ENCODE data around the gene CEP126. TPM values are rescaled to one million over a fixed set of nuclear protein-coding genes. Genes with fewer than 3 reads are reported as not detected.
"Not testable (repeated sequence)": the region's sequence is repeated elsewhere in the genome, so short reads cannot be mapped to it uniquely, and the experiment has no call there.

Gene CEP126
- total RNA-seq, 4 donors from 2014 or later: 4.3 to 11.7 (median 9.6) TPM

- H3K4me3 ChIP-seq: no peak overlapping the region
- 86 to 100% methylated on average over 1 to 2 of the region's 2 CpGs for WGBS, 2 donors (ENCODE audit: low coverage in 1 of 2)
These were observed 72.6 kb downstream of the CEP126 start for GRCh38 chr11:101987370-101987769.

GRCh38 chr11:101993172-101993571 is 78.4 kb downstream of the CEP126 start:
- no peaks in the 10 kb centered on the region for H3K9me3 ChIP-seq
- no peak for ATAC-seq
- H3K27ac ChIP-seq: no peak overlapping the region
- TF ChIP-seq CTCF (IDR thresholded peaks at IDR 0.05) (no peak), EP300 (IDR thresholded peaks at IDR 0.05) (no peak), POLR2A (IDR thresholded peaks at IDR 0.05) (no peak), POLR2AphosphoS5 (IDR thresholded peaks at IDR 0.05) (no peak)
- no peaks in the 10 kb centered on the region for H3K4me1 ChIP-seq
- 87 to 89% methylated on average over 1 to 4 of the region's 4 CpGs for WGBS, 2 donors (ENCODE audit: low coverage in 1 of 2)
- H3K4me3 ChIP-seq: no peak overlapping the region
- H3K27me3 ChIP-seq: no peaks in the 10 kb centered on the region
- H3K36me3 ChIP-seq: peaks cover 0 to 61% of the 10 kb centered on the region in 2 donors

More at GRCh38 chr11:101987370-101987769, 72.6 kb downstream of the CEP126 start:
- TF ChIP-seq CTCF (IDR thresholded peaks at IDR 0.05) (no peak), POLR2A (IDR thresholded peaks at IDR 0.05) (no peak)
- no peaks in the 10 kb centered on the region for H3K4me1 ChIP-seq
- H3K9me3 ChIP-seq: no peaks in the 10 kb centered on the region
- H3K36me3 ChIP-seq: peaks cover 0 to 37% of the 10 kb centered on the region in 2 donors
- no peak for ATAC-seq
- no peaks in the 10 kb centered on the region for H3K27me3 ChIP-seq
- no peak overlapping the region for H3K27ac ChIP-seq

GRCh38 chr11:101994052-101994469 is 79.3 kb downstream of the CEP126 start:
- peaks cover 0 to 62% of the 10 kb centered on the region in 2 donors for H3K36me3 ChIP-seq
- ATAC-seq, H3K27me3 ChIP-seq, H3K4me3 ChIP-seq, H3K9me3 ChIP-seq, H3K4me1 ChIP-seq, H3K27ac ChIP-seq: not testable (repeated sequence)
- WGBS, 2 donors (ENCODE audit: low coverage in 1 of 2): 100% methylated on average over 2 of the region's 2 CpGs; no CpG with 5 or more reads in 1 of the 2 donors

GRCh38 chr11:101996111-101996510 is 81.3 kb downstream of the CEP126 start:
- no peak for ATAC-seq
- Histone ChIP-seq H3K4me1 (no peaks in the 10 kb centered on the region), H3K9me3 (no peaks in the 10 kb centered on the region), H3K36me3 (peaks cover 0 to 45% of the 10 kb centered on the region in 2 donors), H3K27ac (no peak overlapping the region), H3K27me3 (no peaks in the 10 kb centered on the region), H3K4me3 (no peak overlapping the region)
- TF ChIP-seq POLR2AphosphoS5 (IDR thresholded peaks at IDR 0.05): no peak
- no peak for TF ChIP-seq CTCF (IDR thresholded peaks at IDR 0.05)
- TF ChIP-seq POLR2A (IDR thresholded peaks at IDR 0.05): no peak
- no peak for TF ChIP-seq EP300 (IDR thresholded peaks at IDR 0.05)
- WGBS, 2 donors (ENCODE audit: low coverage in 1 of 2): 80 to 94% methylated on average over 2 to 4 of the region's 4 CpGs

GRCh38 chr11:102001657-102002338 is 87.0 kb downstream of the CEP126 start:
- no peak overlapping the region for H3K4me3 ChIP-seq
- no peak for TF ChIP-seq POLR2AphosphoS5 (IDR thresholded peaks at IDR 0.05)
- no peak for TF ChIP-seq POLR2A (IDR thresholded peaks at IDR 0.05)
- no peak for TF ChIP-seq CTCF (IDR thresholded peaks at IDR 0.05)
- no peak for TF ChIP-seq EP300 (IDR thresholded peaks at IDR 0.05)
- 92% methylated on average over 3 of the region's 3 CpGs for WGBS, 2 donors (ENCODE audit: low coverage in 1 of 2)

More at GRCh38 chr11:102001657-102002338, 87.0 kb downstream of the CEP126 start:
- no peak overlapping the region for H3K27ac ChIP-seq
- no peaks in the 10 kb centered on the region for H3K27me3 ChIP-seq
- peaks cover 0 to 21% of the 10 kb centered on the region in 2 donors for H3K36me3 ChIP-seq
- H3K4me1 ChIP-seq: peaks cover 0 to under 1% (median 0%) of the 10 kb centered on the region in 3 donors
- no peak for ATAC-seq
- H3K9me3 ChIP-seq: no peaks in the 10 kb centered on the region
